GM18520 (cell line): Measurements from ENCODE around the gene FAM53B.

Experiments used
- ATAC-seq: cut with Tn5 transposase; IDR thresholded peaks from one replicate; pipeline ENCODE4 v1.9.1; 2021; ENCODE audit not compliant: unreplicated experiment

FAM53B gene

DNA sequence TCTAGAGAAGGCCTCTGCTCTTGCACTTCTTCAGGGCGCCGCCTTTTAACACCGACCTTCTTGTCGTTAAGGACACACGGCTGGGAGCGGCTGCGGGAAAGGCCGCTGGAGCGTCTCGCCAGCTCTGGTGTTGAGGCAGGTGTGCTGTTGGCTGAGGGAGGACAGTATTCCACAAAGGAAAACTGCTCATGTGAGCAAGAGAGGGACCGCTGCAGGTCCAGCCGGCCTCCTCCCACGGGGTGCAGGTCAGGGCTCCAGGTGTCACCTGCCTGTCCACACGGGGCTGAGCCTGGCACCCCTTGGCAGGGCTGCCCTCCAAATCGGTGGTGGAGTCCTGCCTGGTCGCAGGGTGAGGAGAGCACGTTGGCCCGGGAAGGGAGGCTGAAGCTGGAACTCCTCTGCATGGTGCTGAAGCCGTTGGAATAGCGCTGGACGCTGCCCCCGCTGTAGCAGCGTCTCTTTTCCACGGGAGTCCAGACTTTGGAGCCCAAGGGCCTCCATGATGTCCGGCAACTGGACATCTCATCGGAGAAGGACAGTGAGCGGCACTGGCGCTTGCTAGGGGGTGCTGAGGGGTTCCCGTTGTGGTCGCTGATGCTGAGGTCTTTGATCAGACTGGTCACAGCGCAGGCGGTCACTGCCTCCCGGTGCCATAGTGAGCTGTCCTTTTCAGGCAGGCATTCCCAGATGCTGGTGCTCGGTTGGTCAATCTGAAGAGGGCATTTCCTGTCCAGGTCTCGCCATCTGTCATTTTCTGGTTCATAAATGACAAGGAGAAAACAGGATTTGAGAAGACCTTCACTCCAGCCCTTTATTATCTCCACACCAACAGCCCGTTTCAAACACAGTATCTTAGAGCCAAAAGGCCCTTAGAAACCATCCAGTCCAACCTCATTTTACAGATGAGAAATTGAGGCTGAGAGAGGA is 62.3 kb downstream of the FAM53B start:
- no peak for ATAC-seq

- ATAC-seq = no peak
Observed at GRCh38 chr10:124681091-124681490, 63.1 kb downstream of the FAM53B start.

DNA sequence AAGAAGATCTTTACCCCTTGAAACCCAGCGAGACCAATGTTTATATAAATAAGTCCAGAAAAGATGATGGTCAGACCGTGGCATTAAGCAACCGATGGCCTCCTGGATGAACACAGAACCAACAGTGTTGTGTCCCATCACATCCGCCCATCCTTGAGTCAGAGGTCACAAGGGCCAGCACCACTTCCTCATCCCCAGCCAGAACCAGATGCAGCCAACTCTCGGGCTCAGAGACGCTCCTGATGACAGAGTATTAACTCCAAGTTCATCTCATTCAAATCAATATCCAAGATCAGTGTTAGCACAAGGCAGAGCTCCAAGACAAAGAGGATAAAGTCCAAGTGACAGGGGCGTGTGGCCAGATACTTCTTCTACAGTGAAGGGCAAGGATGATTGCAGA is 63.5 kb downstream of the FAM53B start:
- ATAC-seq = no peak

DNA sequence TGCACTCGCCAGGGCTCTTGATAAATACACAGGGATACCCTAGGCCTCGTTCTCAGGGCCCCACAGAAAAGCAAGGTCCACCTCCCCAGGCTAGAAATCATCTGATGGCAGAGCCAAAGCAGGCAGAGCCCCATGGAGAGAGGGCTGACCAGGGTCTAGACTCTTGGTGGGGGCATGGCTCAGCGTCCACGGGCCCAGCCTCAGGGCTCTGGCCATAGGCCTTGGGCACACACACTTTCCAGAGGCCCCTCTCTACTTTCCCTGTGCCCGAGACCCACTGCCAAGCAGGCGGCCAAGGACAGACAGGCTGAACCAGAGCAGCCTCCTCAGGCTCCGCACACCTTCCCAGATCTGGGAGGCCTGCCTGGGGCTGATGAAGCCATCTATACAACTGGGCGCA is 64.8 kb downstream of the FAM53B start:
- ATAC-seq = no peak

- no peak for ATAC-seq
Observed at GRCh38 chr10:124678557-124679240, 65.5 kb downstream of the FAM53B start.

GRCh38 chr10:124677749-124678556 is 66.2 kb downstream of the FAM53B start:
- no peak for ATAC-seq

DNA sequence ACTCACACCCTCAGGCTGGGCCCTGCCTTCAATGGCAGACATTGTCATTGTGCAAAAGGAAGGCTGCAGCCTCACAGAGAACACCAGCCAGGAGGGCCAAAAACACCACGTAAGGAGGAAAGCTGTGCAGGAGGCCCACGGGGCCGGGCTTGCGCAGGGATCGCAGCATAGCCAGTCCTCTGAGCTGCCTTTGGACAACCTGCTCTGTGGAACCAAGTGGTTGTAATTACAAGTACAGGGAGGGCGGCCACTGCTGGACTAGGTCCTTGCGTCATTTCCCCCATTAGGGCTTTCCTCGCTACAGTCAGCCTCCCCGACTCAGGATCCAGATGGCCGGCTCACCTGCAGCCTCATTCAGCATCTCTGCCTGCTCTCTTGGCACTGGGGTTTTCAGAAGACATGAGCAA is 66.9 kb downstream of the FAM53B start:
- ATAC-seq = no peak

DNA sequence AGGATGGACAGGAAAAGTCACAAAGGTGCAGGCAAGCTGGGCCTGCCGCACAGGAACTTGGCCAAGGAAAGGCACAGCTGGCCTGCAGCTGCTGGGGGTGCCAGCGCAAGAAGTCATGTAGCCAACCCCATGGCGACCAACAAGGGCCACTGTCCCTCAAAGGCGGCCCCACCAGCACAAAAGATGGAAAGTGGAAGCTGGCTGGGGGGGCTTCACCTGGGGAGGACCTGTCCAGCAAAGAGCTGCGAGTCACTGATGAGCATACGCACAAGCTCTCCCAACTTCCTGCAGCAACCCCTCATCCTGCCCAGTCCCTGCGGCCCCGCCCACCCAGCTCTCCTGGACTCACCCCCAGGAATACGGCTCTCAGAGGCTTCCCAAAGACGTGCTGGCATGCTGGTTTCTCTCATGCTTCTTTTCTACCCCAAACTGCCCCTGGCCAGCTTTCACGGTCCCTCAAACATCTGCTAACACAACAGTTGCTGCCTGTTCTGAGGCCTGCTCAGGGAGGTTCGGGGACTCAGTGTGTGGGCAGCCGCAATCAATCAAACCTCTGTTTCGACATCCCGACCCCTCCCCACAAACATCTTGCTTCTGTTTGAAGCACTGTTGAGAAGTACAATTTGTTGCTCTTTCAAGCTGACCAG is 67.6 kb downstream of the FAM53B start:
- ATAC-seq = no peak

DNA sequence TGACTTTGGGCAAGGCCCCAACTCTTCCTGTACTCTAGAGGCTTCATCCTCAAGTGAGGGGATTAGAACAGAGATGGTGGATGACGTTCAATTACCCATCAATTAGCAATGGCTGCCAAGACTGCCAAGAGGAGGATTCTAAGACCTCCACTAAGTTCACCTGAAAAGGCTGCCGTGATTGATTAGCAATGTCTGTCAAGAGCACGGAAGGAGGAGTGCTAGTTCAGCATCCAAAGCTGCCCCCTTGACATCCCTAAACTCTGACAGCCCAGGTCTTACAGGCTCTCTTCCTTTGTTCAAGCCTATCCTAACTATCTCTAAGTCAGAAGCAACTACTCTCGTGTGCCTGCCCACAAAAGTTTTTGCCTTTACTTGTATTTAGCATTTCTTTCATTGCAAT is 68.4 kb downstream of the FAM53B start:
- no peak for ATAC-seq

GRCh38 chr10:124675261-124675660 is 68.9 kb downstream of the FAM53B start:
- ATAC-seq = no peak

DNA sequence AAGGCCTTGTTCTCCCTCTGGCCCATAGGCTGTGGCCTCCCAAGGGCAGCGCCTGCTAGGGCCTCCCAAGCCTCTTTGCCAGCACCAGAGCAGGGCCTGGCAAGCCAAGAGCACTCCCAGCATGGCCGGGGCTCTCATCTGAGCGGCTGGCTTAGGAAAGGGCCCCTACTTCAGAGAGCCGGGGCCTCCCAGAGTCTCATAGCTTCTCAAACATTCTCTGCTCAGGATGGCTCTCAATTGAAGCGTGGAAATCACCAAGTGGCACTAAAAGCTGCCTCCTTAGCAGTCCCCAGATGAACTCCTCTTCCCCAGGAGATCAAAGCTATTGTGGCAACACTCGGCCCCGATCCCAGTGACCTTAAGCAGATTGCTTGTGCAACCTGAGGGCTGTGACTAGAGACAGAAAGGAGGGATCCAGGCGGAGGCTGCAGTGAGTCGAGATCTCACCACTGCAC is 69.4 kb downstream of the FAM53B start:
- ATAC-seq = no peak

DNA sequence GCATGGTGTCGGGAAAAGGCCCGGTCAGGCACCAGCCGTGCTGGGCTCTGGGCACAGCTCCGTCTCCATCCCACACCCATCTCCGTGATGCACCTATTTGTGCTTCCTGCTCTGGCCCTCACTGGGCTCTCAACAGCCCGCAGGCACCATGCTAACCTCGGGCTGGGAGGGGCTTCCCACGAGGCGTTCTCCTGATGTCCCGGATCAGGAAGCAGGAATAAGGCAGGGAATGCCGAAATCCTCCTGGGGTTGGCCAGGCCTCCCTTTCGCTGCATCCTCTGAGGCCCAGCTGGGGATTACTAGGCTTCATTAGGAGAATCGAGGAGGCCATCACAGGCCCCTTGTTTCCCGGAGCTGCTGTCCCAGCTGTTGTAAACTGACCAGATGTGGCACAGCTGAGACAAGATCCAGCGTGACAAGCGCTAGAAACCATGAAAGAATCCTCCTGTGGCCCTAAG is 72.0 kb downstream of the FAM53B start:
- ATAC-seq = no peak

- ATAC-seq = no peak
Observed at GRCh38 chr10:124671486-124672075, 72.6 kb downstream of the FAM53B start.

DNA sequence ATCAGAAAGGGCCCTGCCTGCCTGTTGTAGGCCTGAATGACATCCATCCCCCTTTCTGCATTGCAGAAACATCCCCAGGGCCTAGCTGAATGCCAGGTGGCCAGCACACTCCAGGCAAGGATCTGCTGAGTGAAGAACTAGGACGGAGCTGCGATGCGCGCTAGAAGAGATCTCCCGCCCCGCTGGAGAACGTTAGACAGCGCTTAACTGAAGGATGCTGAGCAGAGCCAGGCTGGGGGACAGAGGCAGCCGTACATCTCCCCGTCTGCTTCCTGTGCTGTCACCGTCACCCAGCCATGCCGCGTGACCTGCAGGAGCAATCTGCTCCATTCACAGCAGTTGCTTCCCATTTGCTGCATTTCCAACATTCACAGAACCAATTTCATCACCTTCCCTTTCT is 73.3 kb downstream of the FAM53B start:
- no peak for ATAC-seq

DNA sequence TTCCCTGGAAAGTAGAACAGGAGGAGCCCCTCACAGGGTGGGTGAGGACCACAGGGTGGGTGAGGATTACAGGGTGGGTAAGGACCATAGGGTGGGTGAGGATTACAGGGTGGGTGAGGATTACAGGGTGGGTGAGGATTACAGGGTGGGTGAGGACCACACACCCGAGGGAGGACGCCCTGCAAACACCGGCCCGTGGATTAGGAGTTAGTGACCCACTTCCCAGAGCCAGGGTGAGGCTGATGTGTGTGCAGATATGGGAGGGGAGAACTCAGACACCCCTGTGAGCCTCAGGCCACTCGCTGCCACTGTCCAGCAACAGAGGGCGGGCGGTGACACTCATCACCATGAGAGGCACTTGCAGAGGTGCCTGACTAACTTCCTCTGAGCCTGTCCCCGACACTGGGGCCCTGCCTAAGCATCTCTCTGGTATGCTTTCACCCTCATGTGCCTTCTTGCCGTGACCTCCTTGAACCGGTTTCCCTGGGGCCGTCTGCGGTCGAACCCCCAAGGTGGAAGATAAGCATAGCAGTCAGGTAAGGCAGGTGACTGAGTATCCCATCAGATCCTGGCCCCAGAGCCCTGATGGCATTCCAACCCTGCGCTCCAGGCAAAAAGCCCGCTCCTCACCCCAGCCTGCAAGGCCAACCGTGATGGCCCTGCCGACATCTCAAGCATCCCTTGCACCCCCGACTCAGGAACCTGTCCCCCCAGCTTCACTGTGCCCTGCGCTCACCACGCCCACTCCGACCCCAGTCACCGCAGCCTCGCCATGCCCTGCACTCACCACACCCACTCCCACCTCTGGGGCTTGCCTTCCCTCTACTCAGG is 74.1 kb downstream of the FAM53B start:
- ATAC-seq = no peak

- ATAC-seq = no peak
Observed at GRCh38 chr10:124669141-124669823, 74.9 kb downstream of the FAM53B start.

GRCh38 chr10:124668517-124669051 is 75.6 kb downstream of the FAM53B start:
- no peak for ATAC-seq

- no peak for ATAC-seq
Observed at GRCh38 chr10:124667425-124668345, 76.5 kb downstream of the FAM53B start.
